Measurements from ENCODE around the gene OTOGL.
"Not testable (repeated sequence)": the region's sequence is repeated elsewhere in the genome, so short reads cannot be mapped to it uniquely, and the experiment has no call there.

OTOGL gene

DNA sequence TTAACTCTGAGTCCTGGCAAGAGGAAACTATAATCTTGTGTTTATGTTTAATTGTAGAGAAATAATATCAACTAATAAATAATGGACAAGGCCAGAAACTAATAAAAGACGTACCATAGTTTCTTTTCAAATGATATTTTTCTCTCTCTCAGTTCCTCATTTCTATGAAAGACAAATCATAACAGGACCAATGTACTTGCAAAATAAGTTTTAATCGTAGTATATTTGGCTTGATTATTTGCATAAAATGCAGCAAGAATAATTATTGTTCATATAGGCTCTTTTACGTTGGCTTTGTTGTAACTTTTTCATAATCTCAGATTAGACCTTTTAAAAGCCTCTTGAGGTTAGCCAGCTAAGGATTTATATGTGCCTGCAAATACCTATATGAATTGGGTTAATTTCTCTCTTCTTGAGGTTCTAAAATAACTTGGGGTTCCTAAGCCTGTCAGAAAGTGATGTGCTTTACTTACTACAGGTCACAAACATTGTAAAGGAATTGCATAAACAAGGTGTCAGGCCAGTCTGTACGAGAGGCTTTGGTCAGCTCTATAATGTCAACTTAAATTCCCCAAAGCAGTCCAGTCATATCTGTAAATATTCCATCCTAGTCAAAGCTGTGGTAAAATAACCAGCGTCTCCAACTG lies 191.9 kb downstream of the OTOGL start:
- H3K36me3 ChIP-seq (ENCODE audit: control insufficient read depth in 1 of 2, insufficient read depth in 2 of 2, low read length in 2 of 2), result no peaks in the 10 kb centered on the region
- H3K4me1 ChIP-seq (ENCODE audit: control insufficient read depth in 1 of 2, insufficient read depth in 2 of 2, low read length in 2 of 2), result no peaks in the 10 kb centered on the region
- no peaks in the 10 kb centered on the region for H3K9me3 ChIP-seq (ENCODE audit: control insufficient read depth in 1 of 2, low read length in 2 of 2)
- no peak overlapping the region for H3K27ac ChIP-seq (ENCODE audit: low read length)
- no peaks in the 10 kb centered on the region for H3K27me3 ChIP-seq (ENCODE audit: low read depth, low read length)
- no peak overlapping the region for H3K4me3 ChIP-seq (ENCODE audit: low read depth in 1 of 2, low read length in 2 of 2)

DNA sequence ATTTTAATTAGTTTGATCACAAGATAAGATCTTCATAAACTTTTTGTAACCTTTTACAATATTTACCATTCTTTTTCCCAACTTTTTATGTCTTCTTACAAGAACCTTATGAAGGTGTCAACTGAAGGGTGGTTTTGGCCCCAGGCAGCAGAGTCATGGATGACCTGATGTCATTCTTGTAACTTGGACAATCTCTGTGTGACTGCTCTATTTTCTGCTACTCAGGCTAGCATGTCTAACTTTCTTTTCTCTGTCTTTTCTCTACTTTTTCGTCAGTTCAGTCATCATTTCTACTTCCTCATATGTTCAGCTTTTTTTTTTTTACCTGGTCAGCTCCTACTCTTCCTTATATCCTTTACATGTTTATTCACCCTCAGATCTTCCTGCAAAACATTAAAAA lies 194.0 kb downstream of the OTOGL start:
- no peak overlapping the region for H3K4me3 ChIP-seq (ENCODE audit: low read depth in 1 of 2, low read length in 2 of 2)
- H3K27me3 ChIP-seq (ENCODE audit: low read depth, low read length), result no peaks in the 10 kb centered on the region
- no peaks in the 10 kb centered on the region for H3K9me3 ChIP-seq (ENCODE audit: control insufficient read depth in 1 of 2, low read length in 2 of 2)

DNA sequence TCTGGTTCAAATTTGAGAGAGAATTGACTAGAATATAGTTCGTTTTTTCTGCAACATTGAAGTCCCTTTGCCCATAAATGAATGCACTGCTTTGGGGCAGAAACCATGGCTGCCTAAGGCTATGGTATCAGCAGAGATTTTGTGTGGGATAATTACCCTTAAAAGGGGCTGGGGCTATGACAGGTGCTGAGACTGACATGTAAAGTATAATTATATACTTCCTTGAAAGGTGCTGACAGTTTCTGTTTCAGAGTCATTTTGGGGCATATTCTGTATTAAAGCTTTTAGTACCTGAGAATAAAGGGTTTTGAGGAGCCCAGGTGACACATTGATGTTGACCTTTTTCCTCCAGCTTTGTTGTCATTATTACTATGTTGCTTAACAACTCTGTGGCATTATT lies 194.4 kb downstream of the OTOGL start:
- H3K27ac ChIP-seq (ENCODE audit: low read length), result no peak overlapping the region
- no peaks in the 10 kb centered on the region for H3K27me3 ChIP-seq (ENCODE audit: low read depth, low read length)
- H3K9me3 ChIP-seq (ENCODE audit: control insufficient read depth in 1 of 2, low read length in 2 of 2), result no peaks in the 10 kb centered on the region
- no peaks in the 10 kb centered on the region for H3K36me3 ChIP-seq (ENCODE audit: control insufficient read depth in 1 of 2, insufficient read depth in 2 of 2, low read length in 2 of 2)
- no peaks in the 10 kb centered on the region for H3K4me1 ChIP-seq (ENCODE audit: control insufficient read depth in 1 of 2, insufficient read depth in 2 of 2, low read length in 2 of 2)
- H3K4me3 ChIP-seq (ENCODE audit: low read depth in 1 of 2, low read length in 2 of 2), result no peak overlapping the region

More for the DNA sequence above, 194.0 kb downstream of the OTOGL start:
- Histone ChIP-seq H3K27ac (ENCODE audit: low read length) (no peak overlapping the region), H3K4me1 (ENCODE audit: control insufficient read depth in 1 of 2, insufficient read depth in 2 of 2, low read length in 2 of 2) (no peaks in the 10 kb centered on the region), H3K36me3 (ENCODE audit: control insufficient read depth in 1 of 2, insufficient read depth in 2 of 2, low read length in 2 of 2) (no peaks in the 10 kb centered on the region)

DNA sequence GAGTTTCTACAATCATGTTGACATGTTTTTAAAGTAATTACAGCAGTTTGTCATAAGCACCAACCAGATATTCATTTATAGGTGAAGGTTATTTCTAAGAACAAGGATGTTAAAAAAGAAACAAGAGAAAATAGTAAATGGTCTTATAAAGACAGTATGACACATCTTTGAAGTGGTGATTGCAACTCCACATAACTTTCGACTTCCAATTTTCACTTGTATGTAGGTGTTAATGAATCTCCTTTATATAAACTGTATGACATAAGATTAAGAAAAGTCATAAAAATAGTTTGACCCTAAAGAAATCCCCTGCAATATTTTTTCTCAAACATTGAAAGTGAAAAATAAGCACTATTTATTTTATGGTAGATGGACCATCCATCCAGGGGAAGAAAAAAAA lies 199.9 kb downstream of the OTOGL start:
- Histone ChIP-seq H3K36me3 (ENCODE audit: control insufficient read depth in 1 of 2, insufficient read depth in 2 of 2, low read length in 2 of 2) (no peaks in the 10 kb centered on the region), H3K4me1 (ENCODE audit: control insufficient read depth in 1 of 2, insufficient read depth in 2 of 2, low read length in 2 of 2) (no peaks in the 10 kb centered on the region), H3K4me3 (ENCODE audit: low read depth in 1 of 2, low read length in 2 of 2) (no peak overlapping the region), H3K9me3 (ENCODE audit: control insufficient read depth in 1 of 2, low read length in 2 of 2) (no peaks in the 10 kb centered on the region), H3K27ac (ENCODE audit: low read length) (no peak overlapping the region), H3K27me3 (ENCODE audit: low read depth, low read length) (no peaks in the 10 kb centered on the region)

DNA sequence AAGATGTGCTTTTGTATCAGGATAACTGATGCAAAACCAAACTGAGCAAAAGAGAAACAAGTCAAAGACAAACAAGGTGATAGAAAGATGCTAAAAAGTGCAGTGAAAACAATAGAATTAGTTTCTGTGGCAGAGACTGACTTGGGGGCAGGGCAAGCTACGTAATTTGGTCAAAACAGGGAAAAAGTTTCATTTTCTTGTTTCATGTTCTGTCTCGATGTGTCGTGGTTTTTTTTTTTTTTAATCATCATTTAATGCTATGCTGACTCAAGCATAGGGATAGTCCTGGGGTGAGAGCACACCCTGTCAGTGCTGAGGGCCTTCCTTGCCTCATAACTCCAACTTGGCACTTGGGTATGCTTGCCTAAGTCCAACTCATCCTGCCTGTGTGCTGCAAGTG lies 200.6 kb downstream of the OTOGL start:
- H3K9me3 ChIP-seq (ENCODE audit: control insufficient read depth in 1 of 2, low read length in 2 of 2), result no peaks in the 10 kb centered on the region
- no peak overlapping the region for H3K27ac ChIP-seq (ENCODE audit: low read length)
- H3K27me3 ChIP-seq (ENCODE audit: low read depth, low read length), result no peaks in the 10 kb centered on the region
- no peaks in the 10 kb centered on the region for H3K36me3 ChIP-seq (ENCODE audit: control insufficient read depth in 1 of 2, insufficient read depth in 2 of 2, low read length in 2 of 2)
- H3K4me3 ChIP-seq (ENCODE audit: low read depth in 1 of 2, low read length in 2 of 2), result no peak overlapping the region
- no peaks in the 10 kb centered on the region for H3K4me1 ChIP-seq (ENCODE audit: control insufficient read depth in 1 of 2, insufficient read depth in 2 of 2, low read length in 2 of 2)

DNA sequence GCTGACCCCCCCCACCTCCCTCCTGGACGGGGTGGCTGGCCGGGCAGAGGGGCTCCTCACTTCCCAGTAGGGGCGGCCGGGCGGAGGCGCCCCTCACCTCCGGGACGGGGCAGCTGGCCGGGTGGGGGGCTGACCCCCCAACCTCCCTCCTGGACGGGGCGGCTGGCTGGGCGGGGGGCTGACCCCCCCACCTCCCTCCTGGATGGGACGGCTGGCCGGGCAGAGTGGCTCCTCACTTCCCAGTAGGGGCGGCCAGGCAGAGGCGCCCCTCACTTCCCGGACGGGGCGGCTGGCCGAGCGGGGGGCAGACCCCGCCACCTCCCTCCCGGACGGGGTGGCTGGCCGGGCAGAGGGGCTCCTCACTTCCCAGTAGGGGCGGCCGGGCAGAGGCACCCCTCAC lies 208.1 kb downstream of the OTOGL start:
- not testable (repeated sequence) for H3K4me3 ChIP-seq (ENCODE audit: low read depth in 1 of 2, low read length in 2 of 2); H3K4me1 ChIP-seq (ENCODE audit: control insufficient read depth in 1 of 2, insufficient read depth in 2 of 2, low read length in 2 of 2); H3K27me3 ChIP-seq (ENCODE audit: low read depth, low read length); H3K9me3 ChIP-seq (ENCODE audit: control insufficient read depth in 1 of 2, low read length in 2 of 2); H3K36me3 ChIP-seq (ENCODE audit: control insufficient read depth in 1 of 2, insufficient read depth in 2 of 2, low read length in 2 of 2); H3K27ac ChIP-seq (ENCODE audit: low read length)

DNA sequence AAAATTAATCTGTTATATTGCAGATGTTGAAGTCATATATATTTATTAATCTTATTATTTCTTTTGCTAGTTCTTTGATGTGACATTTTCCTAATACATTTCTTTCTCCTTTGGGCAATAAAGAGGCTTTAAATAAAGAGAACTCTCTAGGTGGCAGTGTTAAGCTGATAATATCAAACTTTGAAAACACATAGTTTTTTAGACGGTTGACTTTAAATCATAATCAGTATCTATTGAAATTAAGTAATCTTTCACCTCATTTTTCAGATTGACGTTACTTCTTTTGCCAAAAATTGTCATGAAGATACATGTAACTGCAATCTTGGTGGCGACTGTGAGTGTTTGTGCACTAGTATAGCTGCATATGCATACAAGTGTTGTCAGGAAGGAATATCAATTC lies 213.9 kb downstream of the OTOGL start:
- Histone ChIP-seq H3K27ac (ENCODE audit: low read length) (no peak overlapping the region), H3K4me1 (ENCODE audit: control insufficient read depth in 1 of 2, insufficient read depth in 2 of 2, low read length in 2 of 2) (no peaks in the 10 kb centered on the region), H3K27me3 (ENCODE audit: low read depth, low read length) (no peaks in the 10 kb centered on the region), H3K9me3 (ENCODE audit: control insufficient read depth in 1 of 2, low read length in 2 of 2) (no peaks in the 10 kb centered on the region), H3K4me3 (ENCODE audit: low read depth in 1 of 2, low read length in 2 of 2) (no peak overlapping the region), H3K36me3 (ENCODE audit: control insufficient read depth in 1 of 2, insufficient read depth in 2 of 2, low read length in 2 of 2) (no peaks in the 10 kb centered on the region)

DNA sequence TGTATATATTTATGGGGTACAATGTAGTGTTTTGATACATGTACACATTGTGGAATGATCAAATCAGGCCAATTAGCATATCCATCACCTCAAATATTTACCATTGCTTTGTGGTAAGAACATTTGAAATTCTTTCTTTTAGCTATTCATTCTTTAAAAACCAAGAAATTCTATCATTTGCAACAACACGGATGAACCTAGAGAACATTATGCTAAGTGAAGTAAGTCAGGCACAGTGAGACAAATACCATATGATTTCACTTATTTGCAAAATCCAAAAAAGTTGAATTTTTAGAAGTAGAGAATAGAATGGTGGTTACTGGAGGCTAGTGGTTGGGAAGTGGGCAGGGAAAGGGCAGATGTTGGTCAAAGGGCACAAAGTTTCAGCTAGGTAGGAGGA lies 215.4 kb downstream of the OTOGL start:
- Histone ChIP-seq H3K27me3 (ENCODE audit: low read depth, low read length) (no peaks in the 10 kb centered on the region), H3K27ac (ENCODE audit: low read length) (no peak overlapping the region), H3K4me1 (ENCODE audit: control insufficient read depth in 1 of 2, insufficient read depth in 2 of 2, low read length in 2 of 2) (no peaks in the 10 kb centered on the region), H3K9me3 (ENCODE audit: control insufficient read depth in 1 of 2, low read length in 2 of 2) (no peaks in the 10 kb centered on the region), H3K36me3 (ENCODE audit: control insufficient read depth in 1 of 2, insufficient read depth in 2 of 2, low read length in 2 of 2) (no peaks in the 10 kb centered on the region), H3K4me3 (ENCODE audit: low read depth in 1 of 2, low read length in 2 of 2) (no peak overlapping the region)

DNA sequence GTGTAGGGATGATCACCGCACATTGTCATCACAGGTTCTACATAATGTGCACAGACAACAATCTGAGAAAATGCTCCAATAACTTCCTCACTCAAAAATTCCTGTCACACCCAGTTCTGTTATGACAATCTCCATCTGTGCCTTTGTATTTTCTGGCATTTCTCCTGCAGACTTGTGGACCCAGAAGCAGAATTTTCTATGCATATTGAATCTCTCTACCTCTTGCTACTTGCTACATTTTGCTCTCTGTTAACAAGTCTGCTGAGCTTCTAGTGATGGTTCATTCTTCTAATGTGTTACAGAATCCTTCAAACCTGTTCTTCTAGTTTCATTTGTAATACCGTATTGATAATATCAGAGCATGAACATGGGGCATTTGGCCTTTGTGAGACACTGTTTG lies 216.9 kb downstream of the OTOGL start:
- Histone ChIP-seq H3K9me3 (ENCODE audit: control insufficient read depth in 1 of 2, low read length in 2 of 2) (no peaks in the 10 kb centered on the region), H3K27me3 (ENCODE audit: low read depth, low read length) (no peaks in the 10 kb centered on the region), H3K4me1 (ENCODE audit: control insufficient read depth in 1 of 2, insufficient read depth in 2 of 2, low read length in 2 of 2) (no peaks in the 10 kb centered on the region), H3K36me3 (ENCODE audit: control insufficient read depth in 1 of 2, insufficient read depth in 2 of 2, low read length in 2 of 2) (no peaks in the 10 kb centered on the region), H3K27ac (ENCODE audit: low read length) (no peak overlapping the region), H3K4me3 (ENCODE audit: low read depth in 1 of 2, low read length in 2 of 2) (no peak overlapping the region)

DNA sequence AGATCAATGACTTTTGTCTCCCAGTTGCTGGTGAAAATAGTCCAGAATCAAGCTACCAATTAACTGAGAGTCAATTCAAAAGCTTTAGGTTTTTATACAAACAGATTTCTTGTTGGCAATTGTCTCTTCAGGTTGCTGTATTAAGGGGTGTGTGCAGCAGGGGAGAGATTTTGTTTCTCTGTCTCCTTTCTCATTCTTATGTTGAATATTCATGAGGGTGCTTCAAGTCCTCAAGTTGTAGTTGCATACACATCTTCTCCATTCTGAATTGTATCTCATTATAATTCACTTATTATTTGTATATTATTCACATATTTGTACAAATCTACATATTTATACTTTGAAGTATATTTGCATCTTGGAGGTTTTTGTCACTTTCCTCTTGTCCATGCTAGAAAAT lies 218.0 kb downstream of the OTOGL start:
- Histone ChIP-seq H3K27ac (ENCODE audit: low read length) (no peak overlapping the region), H3K4me3 (ENCODE audit: low read depth in 1 of 2, low read length in 2 of 2) (no peak overlapping the region), H3K9me3 (ENCODE audit: control insufficient read depth in 1 of 2, low read length in 2 of 2) (no peaks in the 10 kb centered on the region), H3K4me1 (ENCODE audit: control insufficient read depth in 1 of 2, insufficient read depth in 2 of 2, low read length in 2 of 2) (no peaks in the 10 kb centered on the region), H3K27me3 (ENCODE audit: low read depth, low read length) (no peaks in the 10 kb centered on the region), H3K36me3 (ENCODE audit: control insufficient read depth in 1 of 2, insufficient read depth in 2 of 2, low read length in 2 of 2) (no peaks in the 10 kb centered on the region)

DNA sequence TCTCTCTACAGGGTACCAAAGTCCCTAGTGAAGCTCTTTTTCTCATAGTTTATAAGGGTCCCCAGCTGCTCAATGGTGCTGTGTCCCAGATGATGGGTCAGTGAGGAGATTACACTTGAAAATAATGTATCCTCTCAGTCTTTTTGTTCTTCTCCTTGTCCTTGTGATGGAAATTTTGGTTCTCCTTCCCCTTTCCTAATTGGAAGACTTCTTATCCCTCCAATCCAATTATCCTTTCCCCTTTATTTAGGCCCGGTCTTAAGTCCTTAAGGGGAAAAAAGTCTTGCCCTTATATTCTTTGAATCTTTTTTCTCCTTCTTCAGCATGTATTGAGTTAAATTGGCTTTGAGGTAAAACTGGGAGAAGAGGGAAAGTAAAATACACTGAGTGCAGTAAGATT lies 218.6 kb downstream of the OTOGL start:
- no peaks in the 10 kb centered on the region for H3K9me3 ChIP-seq (ENCODE audit: control insufficient read depth in 1 of 2, low read length in 2 of 2)
- H3K27me3 ChIP-seq (ENCODE audit: low read depth, low read length), result no peaks in the 10 kb centered on the region
- no peaks in the 10 kb centered on the region for H3K4me1 ChIP-seq (ENCODE audit: control insufficient read depth in 1 of 2, insufficient read depth in 2 of 2, low read length in 2 of 2)
- H3K36me3 ChIP-seq (ENCODE audit: control insufficient read depth in 1 of 2, insufficient read depth in 2 of 2, low read length in 2 of 2), result no peaks in the 10 kb centered on the region
- H3K4me3 ChIP-seq (ENCODE audit: low read depth in 1 of 2, low read length in 2 of 2), result no peak overlapping the region
- no peak overlapping the region for H3K27ac ChIP-seq (ENCODE audit: low read length)

DNA sequence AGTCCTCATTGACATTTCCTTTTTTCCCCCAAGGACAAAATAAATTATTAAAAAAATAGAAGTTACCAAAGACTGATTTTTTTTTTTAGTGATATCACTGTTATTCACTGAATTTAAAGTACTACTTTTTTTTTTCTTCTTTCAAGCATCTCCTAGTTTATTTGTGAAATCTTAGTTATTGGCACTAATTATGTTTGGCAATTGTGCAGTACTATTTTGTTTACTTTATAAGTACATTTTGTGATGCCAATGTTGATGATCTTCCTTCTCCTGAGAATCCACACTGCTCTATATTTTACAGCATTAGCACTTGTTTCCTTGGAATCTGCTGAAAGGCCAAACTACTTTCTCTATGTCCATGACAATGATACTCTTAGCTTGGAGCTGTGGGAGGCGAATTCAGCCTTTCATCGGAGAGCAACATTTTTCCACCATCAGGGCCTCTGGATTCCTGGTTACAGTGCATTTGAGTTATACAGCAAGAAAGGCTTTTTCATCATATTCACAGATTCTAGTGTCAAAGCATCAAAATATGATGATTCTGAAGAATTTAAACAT lies 220.9 kb downstream of the OTOGL start:
- H3K4me1 ChIP-seq (ENCODE audit: control insufficient read depth in 1 of 2, insufficient read depth in 2 of 2, low read length in 2 of 2), result no peaks in the 10 kb centered on the region
- H3K36me3 ChIP-seq (ENCODE audit: control insufficient read depth in 1 of 2, insufficient read depth in 2 of 2, low read length in 2 of 2), result no peaks in the 10 kb centered on the region
- no peaks in the 10 kb centered on the region for H3K9me3 ChIP-seq (ENCODE audit: control insufficient read depth in 1 of 2, low read length in 2 of 2)
- H3K27ac ChIP-seq (ENCODE audit: low read length), result no peak overlapping the region
- H3K4me3 ChIP-seq (ENCODE audit: low read depth in 1 of 2, low read length in 2 of 2), result no peak overlapping the region
- no peaks in the 10 kb centered on the region for H3K27me3 ChIP-seq (ENCODE audit: low read depth, low read length)
